Measurements from ENCODE around the gene CEP85.

Gene CEP85

DNA sequence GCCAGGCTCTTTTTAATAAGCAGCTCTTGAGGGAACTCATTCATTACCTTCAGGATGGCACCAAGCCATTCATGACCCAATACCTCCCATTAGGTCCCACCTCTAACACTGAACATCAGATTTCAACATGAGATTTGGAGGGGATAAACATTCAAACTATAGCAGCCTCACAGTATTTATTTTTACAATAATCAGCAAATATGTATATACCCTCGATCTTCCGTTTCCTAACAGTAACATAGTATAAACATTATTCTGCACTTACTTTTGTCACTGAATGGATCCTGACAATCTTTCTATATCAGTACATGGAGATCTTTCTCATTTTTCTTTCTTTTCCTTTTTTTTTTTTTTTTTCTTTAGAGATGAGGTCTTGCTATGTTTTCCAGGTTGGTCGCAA, 38.2 kb upstream of the CEP85 start:
- no peak overlapping the region for H3K27ac ChIP-seq
- TF ChIP-seq, protein P1, sequence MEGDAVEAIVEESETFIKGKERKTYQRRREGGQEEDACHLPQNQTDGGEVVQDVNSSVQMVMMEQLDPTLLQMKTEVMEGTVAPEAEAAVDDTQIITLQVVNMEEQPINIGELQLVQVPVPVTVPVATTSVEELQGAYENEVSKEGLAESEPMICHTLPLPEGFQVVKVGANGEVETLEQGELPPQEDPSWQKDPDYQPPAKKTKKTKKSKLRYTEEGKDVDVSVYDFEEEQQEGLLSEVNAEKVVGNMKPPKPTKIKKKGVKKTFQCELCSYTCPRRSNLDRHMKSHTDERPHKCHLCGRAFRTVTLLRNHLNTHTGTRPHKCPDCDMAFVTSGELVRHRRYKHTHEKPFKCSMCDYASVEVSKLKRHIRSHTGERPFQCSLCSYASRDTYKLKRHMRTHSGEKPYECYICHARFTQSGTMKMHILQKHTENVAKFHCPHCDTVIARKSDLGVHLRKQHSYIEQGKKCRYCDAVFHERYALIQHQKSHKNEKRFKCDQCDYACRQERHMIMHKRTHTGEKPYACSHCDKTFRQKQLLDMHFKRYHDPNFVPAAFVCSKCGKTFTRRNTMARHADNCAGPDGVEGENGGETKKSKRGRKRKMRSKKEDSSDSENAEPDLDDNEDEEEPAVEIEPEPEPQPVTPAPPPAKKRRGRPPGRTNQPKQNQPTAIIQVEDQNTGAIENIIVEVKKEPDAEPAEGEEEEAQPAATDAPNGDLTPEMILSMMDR (conservative IDR thresholded peaks at IDR 0.05; ENCODE audit: low read depth, low read length): no peak
- H2AFZ ChIP-seq (ENCODE audit: low read depth): no peak overlapping the region
- H4K20me1 ChIP-seq (ENCODE audit: insufficient read depth): no peaks in the 10 kb centered on the region
- no peak overlapping the region for H3K4me3 ChIP-seq (IDR thresholded peaks at IDR 0.05; ENCODE audit: insufficient read depth, low read depth, low read length)
- H3K4me2 ChIP-seq: no peak overlapping the region
- no peaks in the 10 kb centered on the region for H3K36me3 ChIP-seq (ENCODE audit: insufficient read depth)
- H3K9ac ChIP-seq: no peak overlapping the region
- no peaks in the 10 kb centered on the region for H3K4me1 ChIP-seq (ENCODE audit: low read depth, poor library complexity, severe bottlenecking)
- no peaks in the 10 kb centered on the region for H3K27me3 ChIP-seq (ENCODE audit: insufficient read depth, low read depth)
- no peaks in the 10 kb centered on the region for H3K79me2 ChIP-seq (ENCODE audit: insufficient read depth, low read depth)

DNA sequence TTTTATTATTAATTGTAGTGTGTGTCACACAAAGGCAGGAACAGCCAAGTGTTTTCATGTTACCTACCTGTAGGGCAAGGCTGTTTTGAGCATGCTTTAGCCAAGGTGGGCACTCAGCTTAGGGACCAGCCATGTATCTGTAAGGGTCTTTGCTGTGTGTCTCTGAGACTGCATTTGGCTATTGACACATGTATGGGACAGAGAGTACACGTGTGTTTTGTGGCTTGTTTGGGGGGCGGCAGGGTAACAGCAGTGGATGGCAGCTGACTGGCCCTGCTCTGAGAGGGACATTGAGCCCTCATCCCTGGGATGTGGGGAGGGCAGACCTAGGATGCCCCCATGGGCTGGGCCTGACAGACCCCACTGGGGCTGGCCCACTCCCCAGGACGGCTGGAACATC, 36.7 kb upstream of the CEP85 start:
- Histone ChIP-seq H3K79me2 (ENCODE audit: insufficient read depth, low read depth) (no peaks in the 10 kb centered on the region), H3K4me2 (no peak overlapping the region), H3K9ac (no peak overlapping the region), H3K4me1 (ENCODE audit: low read depth, poor library complexity, severe bottlenecking) (no peaks in the 10 kb centered on the region), H4K20me1 (ENCODE audit: insufficient read depth) (no peaks in the 10 kb centered on the region), H3K36me3 (ENCODE audit: insufficient read depth) (no peaks in the 10 kb centered on the region), H3K27me3 (ENCODE audit: insufficient read depth, low read depth) (no peaks in the 10 kb centered on the region), H3K4me3 (IDR thresholded peaks at IDR 0.05; ENCODE audit: insufficient read depth, low read depth, low read length) (no peak overlapping the region), H3K27ac (no peak overlapping the region), H2AFZ (ENCODE audit: low read depth) (no peak overlapping the region)
- TF ChIP-seq, protein P1 (conservative IDR thresholded peaks at IDR 0.05; ENCODE audit: low read depth, low read length): no peak

DNA sequence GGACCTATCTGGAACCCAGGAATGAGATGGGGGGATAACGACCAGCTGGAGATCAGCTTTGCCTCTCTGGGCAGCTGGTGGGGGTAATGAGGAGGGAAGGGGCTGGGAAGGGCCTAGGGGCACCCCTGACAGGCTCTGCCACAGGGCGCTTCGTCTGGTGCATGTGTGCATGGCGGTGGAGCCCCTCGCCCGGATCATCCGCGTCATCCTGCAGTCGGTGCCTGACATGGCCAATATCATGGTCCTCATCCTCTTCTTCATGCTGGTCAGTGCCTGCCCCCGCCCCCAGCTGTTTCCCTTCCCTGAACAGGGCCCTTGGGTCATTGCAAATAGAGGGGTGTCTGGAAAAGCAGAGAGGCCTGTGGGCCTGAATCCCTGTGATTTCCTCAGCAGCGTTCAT, 36.2 kb upstream of the CEP85 start:
- H3K27ac ChIP-seq: no peak overlapping the region
- no peaks in the 10 kb centered on the region for H3K79me2 ChIP-seq (ENCODE audit: insufficient read depth, low read depth)
- TF ChIP-seq, protein P1 (conservative IDR thresholded peaks at IDR 0.05; ENCODE audit: low read depth, low read length): no peak
- H3K4me1 ChIP-seq (ENCODE audit: low read depth, poor library complexity, severe bottlenecking): no peaks in the 10 kb centered on the region
- no peak overlapping the region for H3K9ac ChIP-seq
- no peaks in the 10 kb centered on the region; the same call in 1 of the 2 replicates for H3K27me3 ChIP-seq (ENCODE audit: insufficient read depth, low read depth)
- H3K4me2 ChIP-seq: no peak overlapping the region
- H4K20me1 ChIP-seq (ENCODE audit: insufficient read depth): no peaks in the 10 kb centered on the region
- no peaks in the 10 kb centered on the region for H3K36me3 ChIP-seq (ENCODE audit: insufficient read depth)
- no peak overlapping the region for H2AFZ ChIP-seq (ENCODE audit: low read depth)
- H3K4me3 ChIP-seq (IDR thresholded peaks at IDR 0.05; ENCODE audit: insufficient read depth, low read depth, low read length): no peak overlapping the region

DNA sequence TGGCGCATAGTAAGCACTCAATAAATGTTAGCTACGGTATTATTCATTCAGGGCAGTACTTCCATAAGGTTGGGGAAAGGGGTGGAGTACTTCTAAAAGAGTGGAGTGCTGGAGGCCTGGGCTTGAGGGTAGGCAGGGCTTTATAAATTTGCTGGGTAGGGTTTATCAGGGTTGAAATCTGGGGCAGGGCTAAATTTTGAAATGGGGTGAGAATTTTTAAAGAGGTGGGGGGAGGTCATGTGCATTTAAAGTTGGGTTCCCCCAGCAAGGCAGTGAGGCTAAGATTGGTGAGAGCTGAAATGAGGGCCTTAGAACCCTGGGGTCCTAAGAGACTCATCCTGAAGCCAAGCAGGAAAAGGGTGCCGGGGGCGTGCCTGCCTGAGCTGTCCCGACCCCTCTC, 33.6 kb upstream of the CEP85 start:
- Histone ChIP-seq H3K9ac (no peak overlapping the region), H3K4me1 (ENCODE audit: low read depth, poor library complexity, severe bottlenecking) (no peaks in the 10 kb centered on the region), H2AFZ (ENCODE audit: low read depth) (no peak overlapping the region), H3K4me2 (no peak overlapping the region), H3K4me3 (IDR thresholded peaks at IDR 0.05; ENCODE audit: insufficient read depth, low read depth, low read length) (no peak overlapping the region), H3K27me3 (ENCODE audit: insufficient read depth, low read depth) (no peaks in the 10 kb centered on the region; the same call in 1 of the 2 replicates), H3K36me3 (ENCODE audit: insufficient read depth) (no peaks in the 10 kb centered on the region), H3K27ac (no peak overlapping the region), H3K79me2 (ENCODE audit: insufficient read depth, low read depth) (no peaks in the 10 kb centered on the region), H4K20me1 (ENCODE audit: insufficient read depth) (no peaks in the 10 kb centered on the region)
- TF ChIP-seq, protein P1 (conservative IDR thresholded peaks at IDR 0.05; ENCODE audit: low read depth, low read length): no peak

All from KMS-11 (cell line).